Astrocyte (in vitro differentiated cells and primary cell): ENCODE results near the gene ARRB1. TPM values are rescaled to one million over a fixed set of nuclear protein-coding genes. Genes with fewer than 3 reads are reported as not detected.

Source experiments
- DNase-seq: peaks from one replicate; pipeline ENCODE4 v3.0.0-alpha.2; 2010; ENCODE audit warnings: low read depth
- FAIRE-seq: peaks from 2 replicates; lab custom pipeline; 2011; peaks lifted over from hg19 to GRCh38; lab: Jason Lieb, UNC
- H2AFZ ChIP-seq: 2 replicates; pipeline ENCODE4 v1.6.0; 2012; ENCODE audit warnings: low read depth, low read length, inconsistent platforms
- H3K27ac ChIP-seq: 2 replicates; pipeline ENCODE4 v1.5.1; 2011; ENCODE audit warnings: low read depth, low read length, inconsistent platforms
- H3K27me3 ChIP-seq: 2 replicates; pipeline ENCODE4 v1.6.0; 2011; ENCODE audit warnings: low read length, inconsistent platforms; ENCODE audit not compliant: insufficient read depth
- H3K36me3 ChIP-seq: 2 replicates; pipeline ENCODE4 v1.5.1; 2011; ENCODE audit warnings: low read length, inconsistent platforms; ENCODE audit not compliant: insufficient read depth
- H3K4me1 ChIP-seq: 2 replicates; pipeline ENCODE4 v1.5.1; 2011; ENCODE audit warnings: low read length, inconsistent platforms; ENCODE audit not compliant: insufficient read depth
- H3K4me2 ChIP-seq: 2 replicates; pipeline ENCODE4 v1.6.0; 2012; ENCODE audit warnings: low read length, inconsistent platforms
- H3K4me3 ChIP-seq: 2 replicates; pipeline ENCODE4 v1.5.1; 2011; ENCODE audit warnings: low read depth, mild to moderate bottlenecking, low read length, inconsistent platforms; ENCODE audit not compliant: insufficient read depth
- H3K79me2 ChIP-seq: 2 replicates; pipeline ENCODE4 v1.6.0; 2012; ENCODE audit warnings: mild to moderate bottlenecking, low read length, inconsistent platforms; ENCODE audit not compliant: insufficient read depth
- H3K9ac ChIP-seq: 2 replicates; pipeline ENCODE4 v1.6.0; 2012; ENCODE audit warnings: mild to moderate bottlenecking, low read length, inconsistent platforms
- H3K9me3 ChIP-seq: 2 replicates; pipeline ENCODE4 v1.5.1; 2012; ENCODE audit warnings: low read depth, mild to moderate bottlenecking, low read length, inconsistent platforms; ENCODE audit not compliant: insufficient read depth
- H4K20me1 ChIP-seq: 2 replicates; pipeline ENCODE4 v1.6.0; 2012; ENCODE audit warnings: low read length, inconsistent platforms; ENCODE audit not compliant: insufficient read depth
- H3K27ac Mint-ChIP-seq: one replicate; pipeline ENCODE4 v1.8.0; 2021; ENCODE audit warnings: mild to moderate bottlenecking, mixed read lengths; ENCODE audit not compliant: unreplicated experiment
- H3K27me3 Mint-ChIP-seq: one replicate; pipeline ENCODE4 v1.8.0; 2021; ENCODE audit warnings: low read depth, mixed read lengths; ENCODE audit not compliant: unreplicated experiment
- H3K36me3 Mint-ChIP-seq: one replicate; pipeline ENCODE4 v1.8.0; 2021; ENCODE audit warnings: low read depth, mixed read lengths; ENCODE audit not compliant: unreplicated experiment
- H3K4me1 Mint-ChIP-seq: one replicate; pipeline ENCODE4 v1.8.0; 2021; ENCODE audit warnings: low read depth, mixed read lengths; ENCODE audit not compliant: unreplicated experiment
- H3K4me3 Mint-ChIP-seq: one replicate; pipeline ENCODE4 v1.8.0; 2021; ENCODE audit warnings: mild to moderate bottlenecking, moderate library complexity, mixed read lengths; ENCODE audit not compliant: unreplicated experiment
- H3K9me3 Mint-ChIP-seq: one replicate; pipeline ENCODE4 v1.8.0; 2021; ENCODE audit warnings: mild to moderate bottlenecking, mixed read lengths; ENCODE audit not compliant: unreplicated experiment
- CTCF ChIP-seq: IDR thresholded peaks from 2 replicates; pipeline ENCODE4 v1.5.1; 2011; ENCODE audit warnings: low read depth, mild to moderate bottlenecking, inconsistent platforms, low read length, moderate library complexity; ENCODE audit not compliant: insufficient read depth
- EZH2 ChIP-seq: IDR thresholded peaks from 2 replicates; pipeline ENCODE4 v1.6.1; 2012; ENCODE audit warnings: mild to moderate bottlenecking, low read length, inconsistent platforms; ENCODE audit not compliant: insufficient read depth
- total RNA-seq: library from RNA; stranded (reverse); gene quantifications from 2 replicates; pipeline ENCODE4 v1.2.1, GENCODE V29; 2021

Gene ARRB1
- total RNA-seq, 1 donor from 2014 or later = 28.5 TPM

DNA sequence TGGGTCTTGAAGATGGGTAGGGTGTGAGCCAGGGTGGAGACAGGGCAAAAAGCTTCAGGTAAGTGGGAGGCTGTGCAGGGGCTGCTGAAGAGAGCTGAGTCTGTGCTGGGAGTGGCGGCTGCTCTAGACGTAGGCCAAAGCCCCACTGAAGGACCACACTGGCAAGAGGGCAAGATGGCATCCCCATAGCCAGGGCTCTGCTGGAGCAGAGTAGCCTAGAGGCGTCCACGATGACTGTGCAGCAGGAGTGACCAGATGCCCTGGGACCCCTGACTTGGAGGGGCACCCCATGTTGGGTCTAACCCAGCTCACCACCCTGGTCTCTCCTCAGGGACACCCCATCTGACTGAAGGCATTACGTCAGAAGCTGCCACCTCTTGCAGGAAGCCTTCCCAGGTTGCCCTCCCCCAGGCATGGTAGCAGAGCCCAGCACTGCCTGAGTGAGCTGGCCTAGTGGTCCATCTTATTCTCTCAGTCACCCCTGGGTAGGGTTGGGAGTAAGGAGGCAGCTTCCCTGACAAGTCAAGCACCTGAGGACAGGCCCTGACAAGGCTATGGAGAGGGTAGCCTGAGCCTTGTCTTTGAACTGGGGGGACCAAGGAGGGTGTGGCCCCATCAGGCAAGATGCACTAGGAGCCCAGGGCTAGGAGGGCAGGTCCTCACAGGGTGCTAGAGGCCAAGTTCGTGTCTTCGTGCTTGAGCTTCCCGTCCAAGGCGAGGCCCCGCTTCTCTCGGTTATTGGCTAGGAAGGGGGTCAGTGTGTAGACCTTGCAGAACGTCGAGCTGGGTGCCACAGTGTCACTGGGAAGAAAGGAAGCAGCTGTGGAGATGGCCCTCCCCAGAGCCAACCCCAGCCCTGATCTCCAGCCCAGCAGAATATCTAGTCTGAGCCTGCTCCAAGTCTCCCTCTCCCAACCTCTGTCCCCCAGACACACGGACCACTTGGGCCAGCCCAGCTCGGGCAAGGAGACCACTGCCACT, 77.8 kb downstream of the ARRB1 start:
- no peaks in the 10 kb centered on the region for H3K9me3 Mint-ChIP-seq
- H3K36me3 ChIP-seq = no peaks in the 10 kb centered on the region

DNA sequence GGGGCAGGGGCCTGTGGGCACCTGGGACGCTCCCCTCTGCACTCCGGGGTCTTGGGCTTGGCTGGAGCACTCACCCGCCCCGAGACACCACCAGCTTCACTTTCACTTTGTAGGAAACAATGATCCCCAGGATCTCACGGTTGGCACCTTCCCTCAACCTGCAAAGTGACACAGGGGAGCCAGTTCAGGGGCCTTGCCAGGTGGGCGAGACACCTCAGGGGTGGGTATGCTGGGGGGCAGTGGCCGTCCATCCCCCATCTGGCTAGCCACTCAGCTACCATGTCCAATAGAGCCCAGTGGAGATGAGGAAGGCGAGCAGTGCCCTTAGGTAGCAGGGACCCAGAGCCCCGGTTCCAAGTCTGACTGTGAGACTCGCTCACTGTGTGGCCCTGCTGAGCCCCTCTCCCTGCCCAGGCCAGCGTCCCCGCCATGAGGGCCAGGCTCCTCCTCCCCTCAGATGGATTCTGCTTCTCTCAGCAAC, 78.6 kb downstream of the ARRB1 start:
- peaks cover 3% of the 10 kb centered on the region for H3K27me3 ChIP-seq
- H3K4me1 Mint-ChIP-seq = peaks cover 3% of the 10 kb centered on the region
- no peaks in the 10 kb centered on the region for H3K36me3 ChIP-seq
- H3K4me3 Mint-ChIP-seq = no peak overlapping the region
- H3K4me3 ChIP-seq = no peak overlapping the region
- FAIRE-seq (no peak), DNase-seq (no peak)
- H3K27ac ChIP-seq = no peak overlapping the region
- no peak overlapping the region for H3K9ac ChIP-seq
- H3K27me3 Mint-ChIP-seq = peaks cover 1% of the 10 kb centered on the region
- no peaks in the 10 kb centered on the region for H3K4me1 ChIP-seq
- no peaks in the 10 kb centered on the region for H4K20me1 ChIP-seq
- TF ChIP-seq CTCF = no peak
- no peak for TF ChIP-seq EZH2
- H3K9me3 Mint-ChIP-seq = no peaks in the 10 kb centered on the region
- H3K4me2 ChIP-seq = no peak overlapping the region
- peaks cover 18% of the 10 kb centered on the region for H3K36me3 Mint-ChIP-seq
- H2AFZ ChIP-seq = no peak overlapping the region
- no peaks in the 10 kb centered on the region for H3K9me3 ChIP-seq
- H3K79me2 ChIP-seq = no peaks in the 10 kb centered on the region
- H3K27ac Mint-ChIP-seq = no peak overlapping the region

More for the DNA sequence above, 77.8 kb downstream of the ARRB1 start:
- Histone ChIP-seq H2AFZ (no peak overlapping the region), H4K20me1 (no peaks in the 10 kb centered on the region), H3K9ac (no peak overlapping the region), H3K79me2 (no peaks in the 10 kb centered on the region), H3K4me2 (no peak overlapping the region), H3K4me3 (no peak overlapping the region), H3K27ac (no peak overlapping the region), H3K27me3 (peaks cover 3% of the 10 kb centered on the region), H3K9me3 (no peaks in the 10 kb centered on the region), H3K4me1 (no peaks in the 10 kb centered on the region)
- no peak for TF ChIP-seq CTCF
- TF ChIP-seq EZH2 = no peak
- FAIRE-seq (no peak), DNase-seq (no peak)
- Mint-ChIP-seq H3K27me3 (peaks cover 1% of the 10 kb centered on the region), H3K4me3 (no peak overlapping the region), H3K27ac (no peak overlapping the region), H3K36me3 (peaks cover 20% of the 10 kb centered on the region), H3K4me1 (peaks cover 3% of the 10 kb centered on the region)
